Vagina (tissue), 2 donors: ENCODE results near the gene FRS3.

Experiments used
- CTCF ChIP-seq, 3 experiments: fragments of 450-650 bp in 2 of 3; fragments of 200-600 bp in 1 of 3; sonication (generic) in 1 of 3; IDR thresholded peaks; one replicate each; pipeline ENCODE4 v1.5.1; 2017 to 2019; ENCODE audit warnings: antibody characterized with exemption in 3 of 3, mild to moderate bottlenecking in 2 of 3, moderate library complexity in 2 of 3
- POLR2A ChIP-seq, 2 donors: fragments of 450-650 bp; IDR thresholded peaks; one replicate each; pipeline ENCODE4 v1.6.1; 2017; ENCODE audit warnings: antibody characterized with exemption in 2 of 2, mild to moderate bottlenecking in 2 of 2, moderate library complexity in 2 of 2
- POLR2AphosphoS5 ChIP-seq, 2 donors: sonication (generic); formaldehyde crosslinking; IDR thresholded peaks; one replicate each; pipeline ENCODE4 v1.9.0; 2017; ENCODE audit warnings: antibody characterized with exemption in 2 of 2, mild to moderate bottlenecking in 2 of 2, low read depth in 1 of 2; ENCODE audit not compliant: insufficient read depth in 1 of 2

GRCh38 chr6:41728073-41728936, 51.4 kb downstream of the FRS3 start:
- no peak for TF ChIP-seq CTCF (IDR thresholded peaks at IDR 0.05)
- TF ChIP-seq POLR2A (IDR thresholded peaks at IDR 0.05): no peak
- TF ChIP-seq POLR2AphosphoS5 (IDR thresholded peaks at IDR 0.05; ENCODE audit: insufficient read depth in 1 of 2, low read depth in 1 of 2): no peak
